Measurements from ENCODE around the gene METTL13. TPM values are rescaled to one million over a fixed set of nuclear protein-coding genes. Genes with fewer than 3 reads are reported as not detected.

METTL13 gene
- 33.0 and 35.4 TPM in 2 replicates for total RNA-seq
- total RNA-seq (2013): 31.4 TPM
- 9.1 and 16.8 TPM in 2 replicates for polyA plus RNA-seq
- 19.4 and 22.4 TPM in 2 replicates for polyA minus RNA-seq

GRCh38 chr1:171781176-171781875 lies at the start of gene METTL13:
METTL13 (plus strand) TSS chr1:171781660; CDS start chr1:171781968, 308 bp downstream.
- intact Hi-C loops (cut with micrococcal nuclease): loop anchor here (1.0 to 5.0 kb wide), 6 partner anchors 39 to 751 kb away; partner anchors contain the start of genes DNM3, FMO4, PIGC and VAMP4
- ChIA-PET POLR2A (interaction anchor here (0.5 to 2.4 kb wide), 6 partner anchors 9 to 944 kb away, joined by 3 to 29 read pairs (median 4); partner anchors contain the start of genes PRRC2C and VAMP4), CTCF (interaction anchor here (0.6 to 2.2 kb wide), 6 partner anchors 15 to 296 kb away, joined by 3 to 12 read pairs (median 3); partner anchors contain the start of genes DNM3 and PRRC2C)
- peaks cover 44% of the 10 kb centered on the region for H3K4me1 Mint-ChIP-seq
- peak; percentile 99 for DNase-seq
- Histone ChIP-seq H3K4me3 (ENCODE audit: control extremely low read depth in 1 of 5, extremely low read depth in 1 of 5, insufficient read depth in 1 of 5, low read depth in 2 of 5, low read length in 4 of 5) (peak within 1 kb of the TSS; percentile 82 to 100 (median 89)), H2AFZ (ENCODE audit: insufficient read depth, low read depth, low read length, poor library complexity, severe bottlenecking) (peak within 1 kb of the TSS; percentile 91), H3K27me3 (replicated peaks in 1 of 4; ENCODE audit: control extremely low read depth in 1 of 4, control insufficient read depth in 3 of 4, insufficient read depth in 4 of 4, low read length in 3 of 4) (no peaks in the 10 kb centered on the region), H3K4me2 (replicated peaks; ENCODE audit: low read depth, low read length, poor library complexity, severe bottlenecking) (peak within 1 kb of the TSS; percentile 89), H3K36me3 (replicated peaks in 1 of 2; ENCODE audit: control extremely low read depth in 1 of 2, control insufficient read depth in 1 of 2, extremely low read depth in 1 of 2, insufficient read depth in 2 of 2, low read length in 1 of 2) (peaks cover 0 to 24% of the 10 kb centered on the region in 2 experiments), H3K9me3 (ENCODE audit: control extremely low read depth in 1 of 3, control insufficient read depth in 2 of 3, insufficient read depth in 1 of 3, low read length in 2 of 3) (no peaks in the 10 kb centered on the region), H3K9ac (ENCODE audit: low read length) (peak within 1 kb of the TSS; percentile 80), H3K79me2 (ENCODE audit: control insufficient read depth, insufficient read depth, low read length) (peaks cover 39% of the 10 kb centered on the region), H3K27ac (ENCODE audit: low read length in 2 of 2) (peak within 1 kb of the TSS; percentile 71 to 81), H4K20me1 (ENCODE audit: control insufficient read depth, insufficient read depth, low read length, poor library complexity, severe bottlenecking) (peaks cover 7% of the 10 kb centered on the region), H3K4me1 (ENCODE audit: control insufficient read depth in 2 of 2, insufficient read depth in 2 of 2, low read length in 2 of 2) (peaks cover 26 to 32% of the 10 kb centered on the region in 2 donors)
- no peaks in the 10 kb centered on the region for H3K9me3 Mint-ChIP-seq (ENCODE audit: insufficient read depth)
- ATAC-seq (ENCODE audit: low read depth): peak; percentile 91
- under 1% methylated on average over 57 of the region's 57 CpGs for WGBS (ENCODE audit: insufficient coverage)
- TF ChIP-seq, protein P1, sequence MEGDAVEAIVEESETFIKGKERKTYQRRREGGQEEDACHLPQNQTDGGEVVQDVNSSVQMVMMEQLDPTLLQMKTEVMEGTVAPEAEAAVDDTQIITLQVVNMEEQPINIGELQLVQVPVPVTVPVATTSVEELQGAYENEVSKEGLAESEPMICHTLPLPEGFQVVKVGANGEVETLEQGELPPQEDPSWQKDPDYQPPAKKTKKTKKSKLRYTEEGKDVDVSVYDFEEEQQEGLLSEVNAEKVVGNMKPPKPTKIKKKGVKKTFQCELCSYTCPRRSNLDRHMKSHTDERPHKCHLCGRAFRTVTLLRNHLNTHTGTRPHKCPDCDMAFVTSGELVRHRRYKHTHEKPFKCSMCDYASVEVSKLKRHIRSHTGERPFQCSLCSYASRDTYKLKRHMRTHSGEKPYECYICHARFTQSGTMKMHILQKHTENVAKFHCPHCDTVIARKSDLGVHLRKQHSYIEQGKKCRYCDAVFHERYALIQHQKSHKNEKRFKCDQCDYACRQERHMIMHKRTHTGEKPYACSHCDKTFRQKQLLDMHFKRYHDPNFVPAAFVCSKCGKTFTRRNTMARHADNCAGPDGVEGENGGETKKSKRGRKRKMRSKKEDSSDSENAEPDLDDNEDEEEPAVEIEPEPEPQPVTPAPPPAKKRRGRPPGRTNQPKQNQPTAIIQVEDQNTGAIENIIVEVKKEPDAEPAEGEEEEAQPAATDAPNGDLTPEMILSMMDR (IDR thresholded peaks at IDR 0.05): no peak
- no peak for TF ChIP-seq EZH2 (IDR thresholded peaks at IDR 0.05; ENCODE audit: borderline replicate concordance, insufficient read depth, low read depth, low read length, poor library complexity, severe bottlenecking)
- H3K4me3 Mint-ChIP-seq: peak within 1 kb of the TSS; percentile 96
- peak within 1 kb of the TSS; percentile 94 for H3K27ac Mint-ChIP-seq
- H3K27me3 Mint-ChIP-seq: peaks cover 8% of the 10 kb centered on the region

DNA sequence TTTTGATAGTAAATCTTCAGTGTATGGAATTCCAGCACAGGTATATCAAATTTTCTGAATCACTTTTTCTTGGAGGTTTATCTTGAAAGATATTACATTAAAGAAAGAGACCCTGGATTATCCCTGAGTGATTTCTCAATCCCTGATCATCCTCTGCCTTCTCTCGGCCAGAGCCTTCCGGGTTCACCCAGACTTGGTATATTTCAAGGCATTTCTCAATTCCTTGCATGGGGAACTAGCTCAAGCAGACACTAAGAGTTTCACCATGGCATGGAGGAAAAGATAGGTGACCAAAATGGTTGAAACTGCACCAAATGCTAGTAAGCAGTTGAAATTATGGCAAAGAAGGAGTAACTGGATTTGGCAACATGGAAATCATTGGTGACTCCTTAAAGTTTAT lies 45.3 kb upstream of the METTL13 start:
- no peaks in the 10 kb centered on the region for H3K27me3 ChIP-seq (replicated peaks in 1 of 4; ENCODE audit: control extremely low read depth in 1 of 4, control insufficient read depth in 3 of 4, insufficient read depth in 4 of 4, low read length in 3 of 4)
- peaks cover 21% of the 10 kb centered on the region for H3K4me1 Mint-ChIP-seq

More for the DNA sequence above, 45.3 kb upstream of the METTL13 start:
- Mint-ChIP-seq H3K27ac (no peak overlapping the region), H3K4me3 (no peak overlapping the region), H3K27me3 (no peaks in the 10 kb centered on the region), H3K9me3 (ENCODE audit: insufficient read depth) (no peaks in the 10 kb centered on the region)
- H3K9me3 ChIP-seq (ENCODE audit: control extremely low read depth in 1 of 3, control insufficient read depth in 2 of 3, insufficient read depth in 1 of 3, low read length in 2 of 3): no peaks in the 10 kb centered on the region
- ChIA-PET CTCF (no interaction called here), POLR2A (no interaction called here)
- TF ChIP-seq, protein P1 (IDR thresholded peaks at IDR 0.05): no peak
- TF ChIP-seq EZH2 (IDR thresholded peaks at IDR 0.05; ENCODE audit: borderline replicate concordance, insufficient read depth, low read depth, low read length, poor library complexity, severe bottlenecking): no peak
- H3K27ac ChIP-seq (ENCODE audit: low read length in 2 of 2): no peak overlapping the region
- 88% methylated on average over 2 of the region's 2 CpGs for WGBS (ENCODE audit: insufficient coverage)
- intact Hi-C loops (cut with micrococcal nuclease): no loop called here
- H2AFZ ChIP-seq (ENCODE audit: insufficient read depth, low read depth, low read length, poor library complexity, severe bottlenecking): no peak overlapping the region
- H3K4me3 ChIP-seq (ENCODE audit: control extremely low read depth in 1 of 5, extremely low read depth in 1 of 5, insufficient read depth in 1 of 5, low read depth in 2 of 5, low read length in 4 of 5): no peak overlapping the region
- ATAC-seq (ENCODE audit: low read depth) (no peak), DNase-seq (no peak)
- no peak overlapping the region for H3K9ac ChIP-seq (ENCODE audit: low read length)
- no peak overlapping the region for H3K4me2 ChIP-seq (replicated peaks; ENCODE audit: low read depth, low read length, poor library complexity, severe bottlenecking)
- H4K20me1 ChIP-seq (ENCODE audit: control insufficient read depth, insufficient read depth, low read length, poor library complexity, severe bottlenecking): no peaks in the 10 kb centered on the region
- H3K4me1 ChIP-seq (ENCODE audit: control insufficient read depth in 2 of 2, insufficient read depth in 2 of 2, low read length in 2 of 2): peaks cover 8 to 9% of the 10 kb centered on the region in 2 donors
- peaks cover 0 to 24% of the 10 kb centered on the region in 2 experiments for H3K36me3 ChIP-seq (replicated peaks in 1 of 2; ENCODE audit: control extremely low read depth in 1 of 2, control insufficient read depth in 1 of 2, extremely low read depth in 1 of 2, insufficient read depth in 2 of 2, low read length in 1 of 2)
- H3K79me2 ChIP-seq (ENCODE audit: control insufficient read depth, insufficient read depth, low read length): peaks cover 38% of the 10 kb centered on the region

All from B cell (primary cell).